Sigmoid colon (tissue), 4 donors: ENCODE measurements around the gene MGRN1.

ENCODE experiments used
- CTCF ChIP-seq, 4 experiments: fragments of 450-650 bp in 3 of 4; fragments of 200-600 bp in 1 of 4; IDR thresholded peaks; one replicate each; pipeline ENCODE4 v1.5.1; 2016 to 2019; ENCODE audit warnings: antibody characterized with exemption in 4 of 4, mild to moderate bottlenecking in 3 of 4, moderate library complexity in 2 of 4
- POLR2A ChIP-seq, 2 donors: fragments of 450-650 bp; IDR thresholded peaks; one replicate each; pipeline ENCODE4 v1.6.1; 2016; ENCODE audit warnings: antibody characterized with exemption in 2 of 2, mild to moderate bottlenecking in 2 of 2, moderate library complexity in 2 of 2
- POLR2AphosphoS5 ChIP-seq, 4 donors: sonication (generic); formaldehyde crosslinking; IDR thresholded peaks; one replicate each; pipeline ENCODE4 v1.6.1; 2017; ENCODE audit warnings: antibody characterized with exemption in 4 of 4

- TF ChIP-seq CTCF (IDR thresholded peaks at IDR 0.05) (no peak), POLR2A (IDR thresholded peaks at IDR 0.05) (no peak), POLR2AphosphoS5 (IDR thresholded peaks at IDR 0.05) (no peak)
These were observed 67.2 kb downstream of the MGRN1 start for GRCh38 chr16:4691666-4692412.
